ENCODE measurements around the gene ADORA2A.

ADORA2A gene

GRCh38 chr22:24457894-24458420 lies 30.6 kb downstream of the ADORA2A start:
- no peaks in the 10 kb centered on the region for H3K36me3 ChIP-seq (ENCODE audit: control insufficient read depth, insufficient read depth, low read length)
- no peak overlapping the region for H3K27ac ChIP-seq (ENCODE audit: low read depth, low read length, severe bottlenecking)
- H3K4me1 ChIP-seq (ENCODE audit: control insufficient read depth, insufficient read depth, low read length, poor library complexity, severe bottlenecking), result peaks cover 18% of the 10 kb centered on the region
- no peaks in the 10 kb centered on the region for H3K9me3 ChIP-seq (ENCODE audit: control insufficient read depth, low read length)
- H3K4me3 ChIP-seq (ENCODE audit: extremely low read depth, insufficient read depth, low read length, poor library complexity, severe bottlenecking), result no peak overlapping the region
- no CpG with 5 or more reads among the region's 3 CpGs for WGBS, 2 experiments (ENCODE audit: insufficient coverage in 2 of 2)

- Histone ChIP-seq H3K4me3 (ENCODE audit: extremely low read depth, insufficient read depth, low read length, poor library complexity, severe bottlenecking) (no peak overlapping the region), H3K9me3 (ENCODE audit: control insufficient read depth, low read length) (no peaks in the 10 kb centered on the region), H3K36me3 (ENCODE audit: control insufficient read depth, insufficient read depth, low read length) (no peaks in the 10 kb centered on the region), H3K27ac (ENCODE audit: low read depth, low read length, severe bottlenecking) (peak overlapping the region; percentile 41), H3K4me1 (ENCODE audit: control insufficient read depth, insufficient read depth, low read length, poor library complexity, severe bottlenecking) (peaks cover 20% of the 10 kb centered on the region)
- 50 to 80% methylated on average over 1 of the region's 1 CpG for WGBS, 2 experiments (ENCODE audit: insufficient coverage in 2 of 2)
Measured at GRCh38 chr22:24459911-24460310, 32.5 kb downstream of the ADORA2A start.

GRCh38 chr22:24460418-24461089 lies 33.2 kb downstream of the ADORA2A start:
- H3K4me1 ChIP-seq (ENCODE audit: control insufficient read depth, insufficient read depth, low read length, poor library complexity, severe bottlenecking), result peaks cover 26% of the 10 kb centered on the region
- 67 to 75% methylated on average over 9 to 10 of the region's 10 CpGs for WGBS, 2 experiments (ENCODE audit: insufficient coverage in 2 of 2)
- no peaks in the 10 kb centered on the region for H3K9me3 ChIP-seq (ENCODE audit: control insufficient read depth, low read length)

GRCh38 chr22:24463071-24463760 lies 35.8 kb downstream of the ADORA2A start:
- 97% methylated on average over 4 to 5 of the region's 6 CpGs for WGBS, 2 experiments (ENCODE audit: insufficient coverage in 2 of 2)
- Histone ChIP-seq H3K9me3 (ENCODE audit: control insufficient read depth, low read length) (no peaks in the 10 kb centered on the region), H3K4me1 (ENCODE audit: control insufficient read depth, insufficient read depth, low read length, poor library complexity, severe bottlenecking) (peaks cover 46% of the 10 kb centered on the region), H3K27ac (ENCODE audit: low read depth, low read length, severe bottlenecking) (no peak overlapping the region), H3K36me3 (ENCODE audit: control insufficient read depth, insufficient read depth, low read length) (no peaks in the 10 kb centered on the region), H3K4me3 (ENCODE audit: extremely low read depth, insufficient read depth, low read length, poor library complexity, severe bottlenecking) (no peak overlapping the region)

More at GRCh38 chr22:24460418-24461089, 33.2 kb downstream of the ADORA2A start:
- H3K27ac ChIP-seq (ENCODE audit: low read depth, low read length, severe bottlenecking), result no peak overlapping the region
- no peaks in the 10 kb centered on the region for H3K36me3 ChIP-seq (ENCODE audit: control insufficient read depth, insufficient read depth, low read length)
- no peak overlapping the region for H3K4me3 ChIP-seq (ENCODE audit: extremely low read depth, insufficient read depth, low read length, poor library complexity, severe bottlenecking)

- 57 to 58% methylated on average over 2 to 4 of the region's 5 CpGs for WGBS, 2 experiments (ENCODE audit: insufficient coverage in 2 of 2)
- Histone ChIP-seq H3K4me1 (ENCODE audit: control insufficient read depth, insufficient read depth, low read length, poor library complexity, severe bottlenecking) (peaks cover 33% of the 10 kb centered on the region), H3K36me3 (ENCODE audit: control insufficient read depth, insufficient read depth, low read length) (no peaks in the 10 kb centered on the region), H3K9me3 (ENCODE audit: control insufficient read depth, low read length) (no peaks in the 10 kb centered on the region), H3K27ac (ENCODE audit: low read depth, low read length, severe bottlenecking) (peak overlapping the region; percentile 75), H3K4me3 (ENCODE audit: extremely low read depth, insufficient read depth, low read length, poor library complexity, severe bottlenecking) (no peak overlapping the region)
Measured at GRCh38 chr22:24465566-24465965, 38.2 kb downstream of the ADORA2A start.

- Histone ChIP-seq H3K4me3 (ENCODE audit: extremely low read depth, insufficient read depth, low read length, poor library complexity, severe bottlenecking) (no peak overlapping the region), H3K9me3 (ENCODE audit: control insufficient read depth, low read length) (no peaks in the 10 kb centered on the region), H3K36me3 (ENCODE audit: control insufficient read depth, insufficient read depth, low read length) (no peaks in the 10 kb centered on the region), H3K4me1 (ENCODE audit: control insufficient read depth, insufficient read depth, low read length, poor library complexity, severe bottlenecking) (peaks cover 29% of the 10 kb centered on the region), H3K27ac (ENCODE audit: low read depth, low read length, severe bottlenecking) (peak overlapping the region; percentile 75)
- 82% methylated on average over 3 of the region's 3 CpGs; no CpG with 5 or more reads in 1 of the 2 experiments for WGBS, 2 experiments (ENCODE audit: insufficient coverage in 2 of 2)
Measured at GRCh38 chr22:24465975-24466374, 38.6 kb downstream of the ADORA2A start.

GRCh38 chr22:24466716-24467328 lies 39.4 kb downstream of the ADORA2A start:
- WGBS, 2 experiments (ENCODE audit: insufficient coverage in 2 of 2), result no CpG with 5 or more reads among the region's 1 CpG
- Histone ChIP-seq H3K9me3 (ENCODE audit: control insufficient read depth, low read length) (no peaks in the 10 kb centered on the region), H3K27ac (ENCODE audit: low read depth, low read length, severe bottlenecking) (peak overlapping the region; percentile 31), H3K4me1 (ENCODE audit: control insufficient read depth, insufficient read depth, low read length, poor library complexity, severe bottlenecking) (peaks cover 32% of the 10 kb centered on the region), H3K4me3 (ENCODE audit: extremely low read depth, insufficient read depth, low read length, poor library complexity, severe bottlenecking) (no peak overlapping the region), H3K36me3 (ENCODE audit: control insufficient read depth, insufficient read depth, low read length) (no peaks in the 10 kb centered on the region)

GRCh38 chr22:24467340-24467739 lies 39.9 kb downstream of the ADORA2A start:
- Histone ChIP-seq H3K9me3 (ENCODE audit: control insufficient read depth, low read length) (no peaks in the 10 kb centered on the region), H3K27ac (ENCODE audit: low read depth, low read length, severe bottlenecking) (peak overlapping the region; percentile 31), H3K4me1 (ENCODE audit: control insufficient read depth, insufficient read depth, low read length, poor library complexity, severe bottlenecking) (peaks cover 34% of the 10 kb centered on the region), H3K36me3 (ENCODE audit: control insufficient read depth, insufficient read depth, low read length) (no peaks in the 10 kb centered on the region), H3K4me3 (ENCODE audit: extremely low read depth, insufficient read depth, low read length, poor library complexity, severe bottlenecking) (no peak overlapping the region)
- 100% methylated on average over 1 to 2 of the region's 2 CpGs for WGBS, 2 experiments (ENCODE audit: insufficient coverage in 2 of 2)

- no peak overlapping the region for H3K27ac ChIP-seq (ENCODE audit: low read depth, low read length, severe bottlenecking)
- peaks cover 27% of the 10 kb centered on the region for H3K4me1 ChIP-seq (ENCODE audit: control insufficient read depth, insufficient read depth, low read length, poor library complexity, severe bottlenecking)
- 89 to 94% methylated on average over 3 to 4 of the region's 4 CpGs for WGBS, 2 experiments (ENCODE audit: insufficient coverage in 2 of 2)
- H3K9me3 ChIP-seq (ENCODE audit: control insufficient read depth, low read length), result no peaks in the 10 kb centered on the region
- no peak overlapping the region for H3K4me3 ChIP-seq (ENCODE audit: extremely low read depth, insufficient read depth, low read length, poor library complexity, severe bottlenecking)
- no peaks in the 10 kb centered on the region for H3K36me3 ChIP-seq (ENCODE audit: control insufficient read depth, insufficient read depth, low read length)
Measured at GRCh38 chr22:24471570-24471969, 44.2 kb downstream of the ADORA2A start.

GRCh38 chr22:24473284-24473683 lies 45.9 kb downstream of the ADORA2A start:
- no peak overlapping the region for H3K27ac ChIP-seq (ENCODE audit: low read depth, low read length, severe bottlenecking)
- H3K9me3 ChIP-seq (ENCODE audit: control insufficient read depth, low read length), result no peaks in the 10 kb centered on the region
- H3K4me1 ChIP-seq (ENCODE audit: control insufficient read depth, insufficient read depth, low read length, poor library complexity, severe bottlenecking), result peaks cover 17% of the 10 kb centered on the region
- no peak overlapping the region for H3K4me3 ChIP-seq (ENCODE audit: extremely low read depth, insufficient read depth, low read length, poor library complexity, severe bottlenecking)
- H3K36me3 ChIP-seq (ENCODE audit: control insufficient read depth, insufficient read depth, low read length), result no peaks in the 10 kb centered on the region
